ENCODE measurements around the gene MTIF3. TPM values are rescaled to one million over a fixed set of nuclear protein-coding genes. Genes with fewer than 3 reads are reported as not detected.

Gene MTIF3
- polyA plus RNA-seq, 1 of the 3 experiments (the other 2 are of a cell fraction) = 29.5 TPM

DNA sequence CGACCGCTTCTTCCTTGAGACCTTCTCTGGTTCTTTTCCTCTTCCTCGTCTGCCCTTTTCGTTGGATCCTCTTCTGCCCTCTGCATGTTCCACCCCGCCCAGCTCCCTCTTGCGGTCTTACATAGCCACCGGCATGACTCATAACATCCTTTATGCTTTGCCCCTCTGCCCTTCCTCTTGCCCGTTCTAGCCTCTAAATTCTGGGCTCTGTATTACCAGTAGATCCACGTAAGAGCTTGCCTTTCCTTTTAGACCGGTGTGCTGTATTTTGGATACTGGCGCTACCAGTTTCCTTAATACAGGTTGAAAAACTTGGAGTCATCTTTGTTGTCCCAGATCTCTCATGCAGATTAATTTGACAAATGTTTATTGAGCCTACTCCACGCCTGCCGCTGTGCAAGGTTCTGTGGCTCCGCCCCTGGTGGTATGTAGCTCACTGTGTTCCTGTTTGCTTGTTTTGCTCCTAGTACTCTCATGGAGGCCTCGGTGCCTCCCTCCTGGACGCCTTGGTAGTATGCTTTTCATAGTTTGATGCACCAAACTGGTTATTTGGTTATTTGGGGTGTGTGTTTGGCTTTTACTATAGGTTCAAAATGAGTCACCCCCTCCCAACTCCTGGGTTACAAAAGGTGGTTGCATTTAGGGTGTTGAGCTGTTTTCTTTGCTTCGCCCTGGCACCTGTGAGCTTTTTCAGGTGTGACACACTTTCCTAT is 24.3 kb downstream of the MTIF3 start:
- WGBS (ENCODE audit: low lambda C conversion rate) = 23% methylated on average over 17 of the region's 17 CpGs
- Histone ChIP-seq H3K4me3 (ENCODE audit: low read depth in 2 of 2, low read length in 1 of 2) (peak overlapping the region; percentile 74 to 88), H3F3A (replicated peaks; ENCODE audit: insufficient read depth) (peaks cover 6% of the 10 kb centered on the region), H2AFZ (ENCODE audit: low read depth) (0 out of 2 replicates have a peak overlapping the region, but pooled peaks have one; percentile 16), H3K9ac (no peak overlapping the region), H3K9me3 (no peaks in the 10 kb centered on the region), H4K20me1 (ENCODE audit: insufficient read depth) (peaks cover 12% of the 10 kb centered on the region; the same call in 1 of the 2 replicates), H3K4me2 (peak overlapping the region; percentile 98), H3K79me2 (ENCODE audit: insufficient read depth) (peaks cover 26% of the 10 kb centered on the region), H3K4me1 (ENCODE audit: control insufficient read depth in 1 of 2, insufficient read depth in 2 of 2, low read depth in 1 of 2, low read length in 1 of 2) (peaks cover 10 to 21% of the 10 kb centered on the region in 2 experiments), H3K27me3 (ENCODE audit: insufficient read depth) (no peaks in the 10 kb centered on the region), H3K27ac (ENCODE audit: low read depth in 2 of 2, low read length in 1 of 2) (peak overlapping the region; percentile 6 to 18; a peak in 2 of 4 replicates), H3K9me2 (no peaks in the 10 kb centered on the region), H3K36me3 (replicated peaks in 1 of 2; ENCODE audit: control insufficient read depth in 1 of 2, insufficient read depth in 2 of 2, low read length in 1 of 2) (peaks cover 26 to 27% of the 10 kb centered on the region in 2 experiments)
- POLR2A ChIA-PET = no interaction called here
- CTCF ChIA-PET = interaction anchor here (0.7 to 3.0 kb wide), 7 partner anchors 17 to 441 kb away, joined by 3 to 16 read pairs (median 3); no protein-coding TSS in a partner anchor
- peak; percentile 42 for DNase-seq
- TF ChIP-seq, protein P1, sequence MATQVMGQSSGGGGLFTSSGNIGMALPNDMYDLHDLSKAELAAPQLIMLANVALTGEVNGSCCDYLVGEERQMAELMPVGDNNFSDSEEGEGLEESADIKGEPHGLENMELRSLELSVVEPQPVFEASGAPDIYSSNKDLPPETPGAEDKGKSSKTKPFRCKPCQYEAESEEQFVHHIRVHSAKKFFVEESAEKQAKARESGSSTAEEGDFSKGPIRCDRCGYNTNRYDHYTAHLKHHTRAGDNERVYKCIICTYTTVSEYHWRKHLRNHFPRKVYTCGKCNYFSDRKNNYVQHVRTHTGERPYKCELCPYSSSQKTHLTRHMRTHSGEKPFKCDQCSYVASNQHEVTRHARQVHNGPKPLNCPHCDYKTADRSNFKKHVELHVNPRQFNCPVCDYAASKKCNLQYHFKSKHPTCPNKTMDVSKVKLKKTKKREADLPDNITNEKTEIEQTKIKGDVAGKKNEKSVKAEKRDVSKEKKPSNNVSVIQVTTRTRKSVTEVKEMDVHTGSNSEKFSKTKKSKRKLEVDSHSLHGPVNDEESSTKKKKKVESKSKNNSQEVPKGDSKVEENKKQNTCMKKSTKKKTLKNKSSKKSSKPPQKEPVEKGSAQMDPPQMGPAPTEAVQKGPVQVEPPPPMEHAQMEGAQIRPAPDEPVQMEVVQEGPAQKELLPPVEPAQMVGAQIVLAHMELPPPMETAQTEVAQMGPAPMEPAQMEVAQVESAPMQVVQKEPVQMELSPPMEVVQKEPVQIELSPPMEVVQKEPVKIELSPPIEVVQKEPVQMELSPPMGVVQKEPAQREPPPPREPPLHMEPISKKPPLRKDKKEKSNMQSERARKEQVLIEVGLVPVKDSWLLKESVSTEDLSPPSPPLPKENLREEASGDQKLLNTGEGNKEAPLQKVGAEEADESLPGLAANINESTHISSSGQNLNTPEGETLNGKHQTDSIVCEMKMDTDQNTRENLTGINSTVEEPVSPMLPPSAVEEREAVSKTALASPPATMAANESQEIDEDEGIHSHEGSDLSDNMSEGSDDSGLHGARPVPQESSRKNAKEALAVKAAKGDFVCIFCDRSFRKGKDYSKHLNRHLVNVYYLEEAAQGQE (IDR thresholded peaks at IDR 0.05; ENCODE audit: low read depth, low read length) = no peak
- TF ChIP-seq, protein P2, sequence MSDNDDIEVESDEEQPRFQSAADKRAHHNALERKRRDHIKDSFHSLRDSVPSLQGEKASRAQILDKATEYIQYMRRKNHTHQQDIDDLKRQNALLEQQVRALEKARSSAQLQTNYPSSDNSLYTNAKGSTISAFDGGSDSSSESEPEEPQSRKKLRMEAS (IDR thresholded peaks at IDR 0.05; ENCODE audit: low read depth) = peak; percentile 79
- TF ChIP-seq CHD2 (IDR thresholded peaks at IDR 0.05; ENCODE audit: low read length, partially characterized antibody) (no peak), RXRA (IDR thresholded peaks at IDR 0.05; ENCODE audit: borderline replicate concordance, low read depth) (no peak), FOXJ3 (CRISPR knock-in tag; IDR thresholded peaks at IDR 0.05) (no peak), GABPA (IDR thresholded peaks at IDR 0.05; ENCODE audit: low read depth) (no peak), ELF1 (IDR thresholded peaks at IDR 0.05) (no peak), TAF1 (IDR thresholded peaks at IDR 0.05; ENCODE audit: borderline replicate concordance, low read depth, low read length) (no peak), EZH2phosphoT487 (IDR thresholded peaks at IDR 0.05; ENCODE audit: borderline replicate concordance, low read depth) (no peak), MXI1 (IDR thresholded peaks at IDR 0.05; ENCODE audit: low read depth, low read length) (no peak), TEAD4 (IDR thresholded peaks at IDR 0.05; ENCODE audit: borderline replicate concordance, insufficient read depth) (no peak), SMC3 (IDR thresholded peaks at IDR 0.05; ENCODE audit: low read depth, low read length) (peak; percentile 35), JUND (IDR thresholded peaks at IDR 0.05) (peak; percentile 73), FOSL2 (IDR thresholded peaks at IDR 0.05; ENCODE audit: borderline replicate concordance, low read depth) (peak; percentile 88), SIN3A (IDR thresholded peaks at IDR 0.05; ENCODE audit: borderline replicate concordance, low read depth, low read length) (0 out of 2 replicates have a peak, but pooled peaks have one; percentile 28), TCF12 (IDR thresholded peaks at IDR 0.05) (0 out of 2 replicates have a peak, but pooled peaks have one; percentile 12), POLR2AphosphoS5 (IDR thresholded peaks at IDR 0.05; ENCODE audit: low read depth, low read length) (no peak; the same call in 1 of the 2 replicates), NRF1 (IDR thresholded peaks at IDR 0.05; ENCODE audit: low read depth, low read length) (no peak), RAD21 (IDR thresholded peaks at IDR 0.05; ENCODE audit: low read length) (no peak), YY1 (IDR thresholded peaks at IDR 0.05; ENCODE audit: low read depth) (no peak)
- TF ChIP-seq, protein P3, sequence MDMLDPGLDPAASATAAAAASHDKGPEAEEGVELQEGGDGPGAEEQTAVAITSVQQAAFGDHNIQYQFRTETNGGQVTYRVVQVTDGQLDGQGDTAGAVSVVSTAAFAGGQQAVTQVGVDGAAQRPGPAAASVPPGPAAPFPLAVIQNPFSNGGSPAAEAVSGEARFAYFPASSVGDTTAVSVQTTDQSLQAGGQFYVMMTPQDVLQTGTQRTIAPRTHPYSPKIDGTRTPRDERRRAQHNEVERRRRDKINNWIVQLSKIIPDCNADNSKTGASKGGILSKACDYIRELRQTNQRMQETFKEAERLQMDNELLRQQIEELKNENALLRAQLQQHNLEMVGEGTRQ (IDR thresholded peaks at IDR 0.05; ENCODE audit: borderline replicate concordance, low read depth, low read length) = no peak
- TF ChIP-seq, protein P4, sequence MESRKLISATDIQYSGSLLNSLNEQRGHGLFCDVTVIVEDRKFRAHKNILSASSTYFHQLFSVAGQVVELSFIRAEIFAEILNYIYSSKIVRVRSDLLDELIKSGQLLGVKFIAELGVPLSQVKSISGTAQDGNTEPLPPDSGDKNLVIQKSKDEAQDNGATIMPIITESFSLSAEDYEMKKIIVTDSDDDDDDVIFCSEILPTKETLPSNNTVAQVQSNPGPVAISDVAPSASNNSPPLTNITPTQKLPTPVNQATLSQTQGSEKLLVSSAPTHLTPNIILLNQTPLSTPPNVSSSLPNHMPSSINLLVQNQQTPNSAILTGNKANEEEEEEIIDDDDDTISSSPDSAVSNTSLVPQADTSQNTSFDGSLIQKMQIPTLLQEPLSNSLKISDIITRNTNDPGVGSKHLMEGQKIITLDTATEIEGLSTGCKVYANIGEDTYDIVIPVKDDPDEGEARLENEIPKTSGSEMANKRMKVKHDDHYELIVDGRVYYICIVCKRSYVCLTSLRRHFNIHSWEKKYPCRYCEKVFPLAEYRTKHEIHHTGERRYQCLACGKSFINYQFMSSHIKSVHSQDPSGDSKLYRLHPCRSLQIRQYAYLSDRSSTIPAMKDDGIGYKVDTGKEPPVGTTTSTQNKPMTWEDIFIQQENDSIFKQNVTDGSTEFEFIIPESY (IDR thresholded peaks at IDR 0.05; ENCODE audit: borderline replicate concordance, low read depth) = no peak
- TF ChIP-seq, protein P5, sequence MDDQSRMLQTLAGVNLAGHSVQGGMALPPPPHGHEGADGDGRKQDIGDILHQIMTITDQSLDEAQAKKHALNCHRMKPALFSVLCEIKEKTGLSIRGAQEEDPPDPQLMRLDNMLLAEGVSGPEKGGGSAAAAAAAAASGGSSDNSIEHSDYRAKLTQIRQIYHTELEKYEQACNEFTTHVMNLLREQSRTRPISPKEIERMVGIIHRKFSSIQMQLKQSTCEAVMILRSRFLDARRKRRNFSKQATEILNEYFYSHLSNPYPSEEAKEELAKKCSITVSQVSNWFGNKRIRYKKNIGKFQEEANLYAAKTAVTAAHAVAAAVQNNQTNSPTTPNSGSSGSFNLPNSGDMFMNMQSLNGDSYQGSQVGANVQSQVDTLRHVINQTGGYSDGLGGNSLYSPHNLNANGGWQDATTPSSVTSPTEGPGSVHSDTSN (IDR thresholded peaks at IDR 0.05) = no peak
- TF ChIP-seq, protein P6, sequence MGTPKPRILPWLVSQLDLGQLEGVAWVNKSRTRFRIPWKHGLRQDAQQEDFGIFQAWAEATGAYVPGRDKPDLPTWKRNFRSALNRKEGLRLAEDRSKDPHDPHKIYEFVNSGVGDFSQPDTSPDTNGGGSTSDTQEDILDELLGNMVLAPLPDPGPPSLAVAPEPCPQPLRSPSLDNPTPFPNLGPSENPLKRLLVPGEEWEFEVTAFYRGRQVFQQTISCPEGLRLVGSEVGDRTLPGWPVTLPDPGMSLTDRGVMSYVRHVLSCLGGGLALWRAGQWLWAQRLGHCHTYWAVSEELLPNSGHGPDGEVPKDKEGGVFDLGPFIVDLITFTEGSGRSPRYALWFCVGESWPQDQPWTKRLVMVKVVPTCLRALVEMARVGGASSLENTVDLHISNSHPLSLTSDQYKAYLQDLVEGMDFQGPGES (IDR thresholded peaks at IDR 0.05; ENCODE audit: low read depth, low read length) = no peak
